Measurements from ENCODE around the gene RNU6-9.

The RNU6-9 gene

GRCh38 chr19:896434-896833, 3.1 kb downstream of the RNU6-9 start:
- TF ChIP-seq CTCF (IDR thresholded peaks at IDR 0.05): no peak
- H3K36me3 ChIP-seq (ENCODE audit: control insufficient read depth, insufficient read depth, low read length): no peaks in the 10 kb centered on the region
- H3K4me1 ChIP-seq: no peaks in the 10 kb centered on the region
- no peaks in the 10 kb centered on the region for H3K9me3 ChIP-seq (ENCODE audit: control insufficient read depth, low read length)
- H3K4me2 ChIP-seq (ENCODE audit: low read length): no peak overlapping the region
- peaks cover 5% of the 10 kb centered on the region for H3K79me2 ChIP-seq
- H2AFZ ChIP-seq: no peak overlapping the region
- H3K9ac ChIP-seq: no peak overlapping the region
- H3K4me3 ChIP-seq (ENCODE audit: low read depth, low read length): no peak overlapping the region
- H3K27me3 ChIP-seq (ENCODE audit: control insufficient read depth, insufficient read depth, low read length): no peaks in the 10 kb centered on the region
- no peak overlapping the region for H3K27ac ChIP-seq

GRCh38 chr19:896999-897398, 3.7 kb downstream of the RNU6-9 start:
- H3K36me3 ChIP-seq (ENCODE audit: control insufficient read depth, insufficient read depth, low read length): no peaks in the 10 kb centered on the region
- no peaks in the 10 kb centered on the region for H3K4me1 ChIP-seq
- H3K27me3 ChIP-seq (ENCODE audit: control insufficient read depth, insufficient read depth, low read length): no peaks in the 10 kb centered on the region

GRCh38 chr19:897442-898039, 4.3 kb downstream of the RNU6-9 start:
- no peaks in the 10 kb centered on the region for H3K9me3 ChIP-seq (ENCODE audit: control insufficient read depth, low read length)
- H3K79me2 ChIP-seq: peaks cover under 1% of the 10 kb centered on the region
- no peak overlapping the region for H3K4me2 ChIP-seq (ENCODE audit: low read length)
- H3K36me3 ChIP-seq (ENCODE audit: control insufficient read depth, insufficient read depth, low read length): no peaks in the 10 kb centered on the region
- H3K27ac ChIP-seq: no peak overlapping the region
- H3K27me3 ChIP-seq (ENCODE audit: control insufficient read depth, insufficient read depth, low read length): no peaks in the 10 kb centered on the region
- H3K4me1 ChIP-seq: no peaks in the 10 kb centered on the region
- H3K4me3 ChIP-seq (ENCODE audit: low read depth, low read length): no peak overlapping the region
- TF ChIP-seq CTCF (IDR thresholded peaks at IDR 0.05): no peak
- no peak overlapping the region for H3K9ac ChIP-seq
- H2AFZ ChIP-seq: no peak overlapping the region

More at GRCh38 chr19:896999-897398, 3.7 kb downstream of the RNU6-9 start:
- Histone ChIP-seq H3K27ac (no peak overlapping the region), H2AFZ (no peak overlapping the region), H3K9me3 (ENCODE audit: control insufficient read depth, low read length) (no peaks in the 10 kb centered on the region), H3K4me2 (ENCODE audit: low read length) (no peak overlapping the region), H3K79me2 (peaks cover 5% of the 10 kb centered on the region), H3K9ac (no peak overlapping the region), H3K4me3 (ENCODE audit: low read depth, low read length) (no peak overlapping the region)
- no peak for TF ChIP-seq CTCF (IDR thresholded peaks at IDR 0.05)

- no peaks in the 10 kb centered on the region for H3K9me3 ChIP-seq (ENCODE audit: control insufficient read depth, low read length)
- no peaks in the 10 kb centered on the region for H3K27me3 ChIP-seq (ENCODE audit: control insufficient read depth, insufficient read depth, low read length)
- no peak for TF ChIP-seq CTCF (IDR thresholded peaks at IDR 0.05)
- no peak overlapping the region for H3K4me2 ChIP-seq (ENCODE audit: low read length)
- H3K9ac ChIP-seq: no peak overlapping the region
- no peaks in the 10 kb centered on the region for H3K36me3 ChIP-seq (ENCODE audit: control insufficient read depth, insufficient read depth, low read length)
- H3K4me1 ChIP-seq: no peaks in the 10 kb centered on the region
- H3K4me3 ChIP-seq (ENCODE audit: low read depth, low read length): no peak overlapping the region
- H3K79me2 ChIP-seq: no peaks in the 10 kb centered on the region
- no peak overlapping the region for H3K27ac ChIP-seq
- H2AFZ ChIP-seq: no peak overlapping the region
Measured at GRCh38 chr19:898663-899062, 5.4 kb downstream of the RNU6-9 start.

GRCh38 chr19:899336-900042, 6.2 kb downstream of the RNU6-9 start:
- Histone ChIP-seq H3K4me1 (no peaks in the 10 kb centered on the region), H3K79me2 (no peaks in the 10 kb centered on the region), H3K4me2 (ENCODE audit: low read length) (no peak overlapping the region), H3K36me3 (ENCODE audit: control insufficient read depth, insufficient read depth, low read length) (no peaks in the 10 kb centered on the region), H3K4me3 (ENCODE audit: low read depth, low read length) (no peak overlapping the region), H2AFZ (no peak overlapping the region), H3K9me3 (ENCODE audit: control insufficient read depth, low read length) (no peaks in the 10 kb centered on the region), H3K27me3 (ENCODE audit: control insufficient read depth, insufficient read depth, low read length) (no peaks in the 10 kb centered on the region), H3K9ac (no peak overlapping the region), H3K27ac (no peak overlapping the region)
- no peak for TF ChIP-seq CTCF (IDR thresholded peaks at IDR 0.05)
